ENCODE measurements around the gene SP2.

DNA sequence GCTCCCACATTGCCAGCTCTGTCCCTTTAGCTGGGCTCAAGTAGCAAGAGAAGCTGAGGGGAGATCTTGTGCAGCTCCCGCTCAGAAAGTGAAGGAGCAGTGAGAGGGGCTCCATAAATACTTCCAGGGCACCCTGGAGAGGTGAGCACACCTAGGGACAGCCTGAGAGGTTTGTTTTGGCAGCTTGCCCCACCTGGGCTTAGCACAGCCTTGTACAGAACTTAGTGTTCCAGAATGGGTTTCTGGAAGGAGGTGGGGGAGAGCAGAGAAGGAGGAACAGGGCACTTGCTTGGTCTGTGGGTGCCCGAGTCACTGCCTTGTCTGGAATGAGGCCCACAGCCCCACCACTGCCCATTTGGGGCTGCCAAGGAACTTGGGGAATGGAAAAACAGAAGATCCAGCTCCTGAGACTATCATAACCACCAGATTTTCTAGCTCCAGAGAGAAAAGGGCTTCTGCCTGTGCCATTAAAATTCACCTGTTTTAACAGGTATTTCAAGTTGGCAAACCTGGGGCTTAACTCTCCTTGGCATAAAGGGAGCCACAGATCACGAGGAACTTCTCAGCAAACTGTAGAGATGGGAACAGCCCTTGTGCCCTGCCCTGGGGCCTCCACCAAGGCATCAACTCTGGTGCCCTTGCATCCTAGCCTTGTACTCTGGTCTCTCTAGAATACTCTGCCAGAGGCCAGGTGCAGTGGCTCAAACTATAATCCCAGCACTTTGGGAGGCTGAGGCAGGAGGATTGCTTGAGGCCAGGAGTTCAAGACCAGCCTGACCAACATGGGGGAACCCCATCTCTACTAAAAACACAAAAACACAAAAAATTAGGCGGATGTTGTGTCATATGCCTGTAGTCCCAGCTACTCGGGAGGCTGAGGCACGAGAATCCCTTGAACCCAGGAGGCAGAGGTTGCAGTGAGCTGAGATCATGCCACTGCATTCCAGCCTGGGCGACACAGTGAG is 59.7 kb downstream of the SP2 start:
- TF ChIP-seq POLR2AphosphoS5 (IDR thresholded peaks at IDR 0.05; ENCODE audit: insufficient read depth in 1 of 2, low read depth in 1 of 2) (no peak), POLR2A (IDR thresholded peaks at IDR 0.05) (no peak)
- TF ChIP-seq, protein P1, sequence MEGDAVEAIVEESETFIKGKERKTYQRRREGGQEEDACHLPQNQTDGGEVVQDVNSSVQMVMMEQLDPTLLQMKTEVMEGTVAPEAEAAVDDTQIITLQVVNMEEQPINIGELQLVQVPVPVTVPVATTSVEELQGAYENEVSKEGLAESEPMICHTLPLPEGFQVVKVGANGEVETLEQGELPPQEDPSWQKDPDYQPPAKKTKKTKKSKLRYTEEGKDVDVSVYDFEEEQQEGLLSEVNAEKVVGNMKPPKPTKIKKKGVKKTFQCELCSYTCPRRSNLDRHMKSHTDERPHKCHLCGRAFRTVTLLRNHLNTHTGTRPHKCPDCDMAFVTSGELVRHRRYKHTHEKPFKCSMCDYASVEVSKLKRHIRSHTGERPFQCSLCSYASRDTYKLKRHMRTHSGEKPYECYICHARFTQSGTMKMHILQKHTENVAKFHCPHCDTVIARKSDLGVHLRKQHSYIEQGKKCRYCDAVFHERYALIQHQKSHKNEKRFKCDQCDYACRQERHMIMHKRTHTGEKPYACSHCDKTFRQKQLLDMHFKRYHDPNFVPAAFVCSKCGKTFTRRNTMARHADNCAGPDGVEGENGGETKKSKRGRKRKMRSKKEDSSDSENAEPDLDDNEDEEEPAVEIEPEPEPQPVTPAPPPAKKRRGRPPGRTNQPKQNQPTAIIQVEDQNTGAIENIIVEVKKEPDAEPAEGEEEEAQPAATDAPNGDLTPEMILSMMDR (IDR thresholded peaks at IDR 0.05), result no peak
